Natural killer cell (primary cell): ENCODE measurements around the gene TOLLIP. TPM values are rescaled to one million over a fixed set of nuclear protein-coding genes. Genes with fewer than 3 reads are reported as not detected.

Source experiments
- ATAC-seq, 3 donors: fragments of 150-1000 bp in 2 of 3; fragments of 200-7000 bp in 1 of 3; cut with Tn5 transposase; 1 replicate in 1 of 3; 2 replicates in 2 of 3; pipeline ENCODE4 v1.10.0; 2021; ENCODE audit warnings: mild to moderate bottlenecking in 2 of 3, moderate library complexity in 2 of 3
- DNase-seq, 2 donors: peaks; one replicate each; pipeline versions ENCODE4 v3.0.0 to v3.0.0-alpha.2; 2013 to 2021; ENCODE audit warnings: mixed read lengths in 1 of 2
- H3K27ac ChIP-seq: one replicate; pipeline ENCODE4 v1.5.1; 2013; ENCODE audit warnings: mild to moderate bottlenecking, low read length
- H3K27me3 ChIP-seq: one replicate; pipeline ENCODE4 v1.6.1; 2013; ENCODE audit warnings: low read length; ENCODE audit not compliant: control insufficient read depth, insufficient read depth
- H3K36me3 ChIP-seq: one replicate; pipeline ENCODE4 v1.6.1; 2013; ENCODE audit warnings: low read length; ENCODE audit not compliant: control insufficient read depth, insufficient read depth
- H3K4me1 ChIP-seq: one replicate; pipeline ENCODE4 v1.6.1; 2013; ENCODE audit warnings: low read length; ENCODE audit not compliant: control insufficient read depth, insufficient read depth
- H3K4me3 ChIP-seq: one replicate; pipeline ENCODE4 v1.5.1; 2013; ENCODE audit warnings: low read length
- H3K9me3 ChIP-seq: one replicate; pipeline ENCODE4 v1.6.1; 2013; ENCODE audit warnings: low read length; ENCODE audit not compliant: control insufficient read depth, insufficient read depth
- H3K27ac Mint-ChIP-seq, 2 donors: one replicate each; pipeline ENCODE4 v1.8.0; 2022; ENCODE audit warnings: mild to moderate bottlenecking in 2 of 2, mixed read lengths in 2 of 2, moderate library complexity in 1 of 2
- H3K27me3 Mint-ChIP-seq, 2 donors: one replicate each; pipeline ENCODE4 v1.8.0; 2022; ENCODE audit warnings: low read depth in 2 of 2, mixed read lengths in 2 of 2
- H3K36me3 Mint-ChIP-seq: one replicate; pipeline ENCODE4 v1.8.0; 2022; ENCODE audit warnings: mixed read lengths
- H3K4me1 Mint-ChIP-seq, 2 donors: one replicate each; pipeline ENCODE4 v1.8.0; 2022; ENCODE audit warnings: mixed read lengths in 2 of 2
- H3K4me3 Mint-ChIP-seq: one replicate; pipeline ENCODE4 v1.8.0; 2022; ENCODE audit warnings: mild to moderate bottlenecking, moderate library complexity, mixed read lengths
- H3K9me3 Mint-ChIP-seq, 2 donors: one replicate each; pipeline ENCODE4 v1.8.0; 2022; ENCODE audit warnings: mixed read lengths in 2 of 2
- WGBS: methylation state at CpG from one replicate; pipeline ENCODE4 v1.1.7; 2013; ENCODE audit warnings: missing lambda C conversion rate; ENCODE audit not compliant: insufficient coverage; 5-methylcytosine and 5-hydroxymethylcytosine counted together
- intact Hi-C: fragments of 100-400 bp; cut with micrococcal nuclease; formaldehyde crosslinking; loops from one replicate; pipeline ENCODE4 v1.14.2; 2022
- total RNA-seq, 4 donors: library from RNA; stranded (reverse); fragments of 120-200 nt in 1 of 4; gene quantifications; one replicate each; pipeline versions ENCODE4 v1.2.3 to v1.2.4, GENCODE V29; 2013 to 2022
- TF ChIP-seq, protein P1 (sequence below): fragments of 200-600 bp; IDR thresholded peaks from one replicate; pipeline ENCODE4 v1.8.0; 2022; ENCODE audit warnings: antibody characterized with exemption

The TOLLIP gene
- total RNA-seq, 3 donors from 2014 or later (not counting 1 experiment from before 2014, with no cell fraction given): 49.3 to 61.8 (median 54.8) TPM

DNA sequence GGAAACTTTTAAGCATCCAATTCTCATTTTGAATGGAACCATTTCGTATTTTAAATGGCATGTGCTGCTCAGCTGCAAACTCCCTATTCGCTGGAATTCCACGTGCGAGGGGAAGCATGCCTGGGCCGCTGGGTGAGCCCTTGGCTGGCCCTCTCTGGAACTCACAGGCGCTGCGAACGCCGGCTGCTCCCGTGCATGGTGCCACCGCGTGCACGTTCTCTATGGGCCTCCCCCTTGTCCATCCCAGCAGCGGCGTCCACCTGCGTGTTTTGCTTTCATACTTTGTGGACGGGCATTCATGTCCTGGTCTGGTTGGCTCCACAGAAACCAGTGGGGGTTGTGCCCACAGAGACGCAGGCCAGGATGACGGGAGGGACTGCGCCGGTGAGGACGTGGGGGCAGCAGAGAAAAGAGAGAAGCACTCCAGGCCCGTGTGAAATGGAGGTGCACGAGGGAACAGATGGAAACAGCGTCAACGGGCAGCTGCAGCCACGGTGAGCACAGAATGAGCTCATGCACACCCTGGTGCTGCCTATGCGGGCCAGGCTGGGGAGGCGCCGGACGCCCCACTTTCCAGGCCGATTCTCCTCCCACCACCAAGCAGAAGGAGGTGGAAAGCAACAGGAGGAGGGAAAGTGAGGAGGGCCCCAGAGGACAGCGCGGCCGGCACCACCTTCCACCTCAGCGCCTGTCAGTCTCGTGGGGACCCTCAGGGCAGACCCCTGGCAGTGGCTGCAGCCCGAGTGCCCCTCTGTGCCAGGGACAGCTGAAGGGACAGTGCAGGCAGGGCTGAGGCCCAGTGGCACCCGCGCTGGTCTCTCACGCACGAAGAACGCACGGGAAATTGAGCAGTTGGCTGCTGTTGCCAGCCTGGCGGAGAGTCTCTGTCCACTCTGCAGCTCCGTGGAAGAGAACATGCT lies 29.1 kb downstream of the TOLLIP start:
- intact Hi-C loops: no loop called here
- Mint-ChIP-seq H3K27me3 (no peaks in the 10 kb centered on the region), H3K4me3 (no peak overlapping the region), H3K9me3 (no peaks in the 10 kb centered on the region), H3K36me3 (no peaks in the 10 kb centered on the region), H3K27ac (no peak overlapping the region), H3K4me1 (peaks cover 11 to 14% of the 10 kb centered on the region in 2 donors)
- no peak for DNase-seq
- H3K27me3 ChIP-seq: no peaks in the 10 kb centered on the region
- H3K9me3 ChIP-seq: no peaks in the 10 kb centered on the region
- TF ChIP-seq, protein P1, sequence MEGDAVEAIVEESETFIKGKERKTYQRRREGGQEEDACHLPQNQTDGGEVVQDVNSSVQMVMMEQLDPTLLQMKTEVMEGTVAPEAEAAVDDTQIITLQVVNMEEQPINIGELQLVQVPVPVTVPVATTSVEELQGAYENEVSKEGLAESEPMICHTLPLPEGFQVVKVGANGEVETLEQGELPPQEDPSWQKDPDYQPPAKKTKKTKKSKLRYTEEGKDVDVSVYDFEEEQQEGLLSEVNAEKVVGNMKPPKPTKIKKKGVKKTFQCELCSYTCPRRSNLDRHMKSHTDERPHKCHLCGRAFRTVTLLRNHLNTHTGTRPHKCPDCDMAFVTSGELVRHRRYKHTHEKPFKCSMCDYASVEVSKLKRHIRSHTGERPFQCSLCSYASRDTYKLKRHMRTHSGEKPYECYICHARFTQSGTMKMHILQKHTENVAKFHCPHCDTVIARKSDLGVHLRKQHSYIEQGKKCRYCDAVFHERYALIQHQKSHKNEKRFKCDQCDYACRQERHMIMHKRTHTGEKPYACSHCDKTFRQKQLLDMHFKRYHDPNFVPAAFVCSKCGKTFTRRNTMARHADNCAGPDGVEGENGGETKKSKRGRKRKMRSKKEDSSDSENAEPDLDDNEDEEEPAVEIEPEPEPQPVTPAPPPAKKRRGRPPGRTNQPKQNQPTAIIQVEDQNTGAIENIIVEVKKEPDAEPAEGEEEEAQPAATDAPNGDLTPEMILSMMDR: no peak
- H3K36me3 ChIP-seq: peaks cover 48% of the 10 kb centered on the region
- 97% methylated on average over 45 of the region's 46 CpGs for WGBS
- H3K27ac ChIP-seq: no peak overlapping the region
- no peak overlapping the region for H3K4me3 ChIP-seq
- peaks cover 15% of the 10 kb centered on the region for H3K4me1 ChIP-seq
- ATAC-seq: no peak

- H3K9me3 ChIP-seq: no peaks in the 10 kb centered on the region
- Mint-ChIP-seq H3K27me3 (no peaks in the 10 kb centered on the region), H3K27ac (no peak overlapping the region)
Measured at GRCh38 chr11:1279674-1280055, 29.8 kb downstream of the TOLLIP start.

DNA sequence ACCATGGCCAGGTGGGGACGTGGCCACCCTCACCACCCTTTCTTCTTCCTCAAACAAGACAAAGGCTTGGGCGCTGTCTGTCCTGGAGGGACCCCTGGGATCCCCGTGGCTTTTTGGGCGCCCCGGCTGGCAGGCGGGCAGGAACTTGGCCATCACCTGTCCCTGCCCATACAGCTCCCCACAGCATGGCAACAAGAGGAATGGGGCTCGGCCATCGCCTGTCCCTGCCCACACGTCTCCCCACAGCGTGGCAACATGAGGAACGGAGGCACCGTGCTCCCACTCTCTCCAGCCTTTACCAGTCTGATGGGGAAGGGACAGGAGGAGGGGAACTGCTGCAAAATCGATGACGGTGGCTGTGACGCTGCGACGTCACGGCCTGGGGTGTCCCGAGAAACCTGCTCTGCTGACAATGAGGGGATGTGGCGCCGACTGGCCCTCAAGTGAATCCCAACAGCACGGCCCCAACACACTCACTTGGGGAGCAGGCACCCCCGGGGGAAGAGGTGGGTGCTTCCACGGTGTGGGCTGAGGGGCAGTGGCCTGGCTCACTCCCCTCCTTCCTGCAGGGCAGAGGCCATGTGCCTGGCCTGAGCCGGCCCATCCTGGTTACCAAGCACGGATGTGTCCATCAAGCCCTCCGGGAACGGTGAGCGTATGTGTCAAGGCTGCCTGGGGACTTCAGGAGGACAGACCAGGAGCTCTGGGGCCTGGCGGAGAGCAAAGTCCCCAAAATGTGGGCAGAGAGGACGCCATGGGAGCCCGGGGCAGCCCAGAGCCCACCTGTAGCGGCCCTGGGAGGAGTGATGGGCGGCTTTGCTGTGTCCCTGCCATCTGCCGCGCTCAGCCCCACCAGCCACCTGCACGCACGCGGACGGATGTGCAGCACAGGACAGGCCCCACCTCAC lies 30.4 kb downstream of the TOLLIP start:
- no peaks in the 10 kb centered on the region for H3K27me3 Mint-ChIP-seq
- Histone ChIP-seq H3K4me1 (peaks cover 26% of the 10 kb centered on the region), H3K27me3 (no peaks in the 10 kb centered on the region), H3K36me3 (peaks cover 42% of the 10 kb centered on the region), H3K27ac (no peak overlapping the region), H3K4me3 (no peak overlapping the region), H3K9me3 (no peaks in the 10 kb centered on the region)
- no peaks in the 10 kb centered on the region for H3K36me3 Mint-ChIP-seq
- 96% methylated on average over 40 of the region's 40 CpGs for WGBS
- DNase-seq (no peak), ATAC-seq (no peak)
- intact Hi-C loops: no loop called here
- peaks cover 15% of the 10 kb centered on the region in 2 donors for H3K4me1 Mint-ChIP-seq
- no peaks in the 10 kb centered on the region for H3K9me3 Mint-ChIP-seq
- no peak overlapping the region for H3K27ac Mint-ChIP-seq
- TF ChIP-seq, protein P1: no peak
- H3K4me3 Mint-ChIP-seq: no peak overlapping the region

More at GRCh38 chr11:1279674-1280055, 29.8 kb downstream of the TOLLIP start:
- Mint-ChIP-seq H3K4me3 (no peak overlapping the region), H3K36me3 (no peaks in the 10 kb centered on the region), H3K9me3 (no peaks in the 10 kb centered on the region), H3K4me1 (peaks cover 15% of the 10 kb centered on the region in 2 donors)
- no peak for ATAC-seq
- DNase-seq: no peak
- H3K4me1 ChIP-seq: peaks cover 22% of the 10 kb centered on the region
- intact Hi-C loops: no loop called here
- H3K4me3 ChIP-seq: no peak overlapping the region
- no peaks in the 10 kb centered on the region for H3K27me3 ChIP-seq
- peaks cover 43% of the 10 kb centered on the region for H3K36me3 ChIP-seq
- no peak overlapping the region for H3K27ac ChIP-seq
- TF ChIP-seq, protein P1: no peak
- 98% methylated on average over 14 of the region's 14 CpGs for WGBS
